Hepatocyte (in vitro differentiated cells): ENCODE results near the gene LIPC. TPM values are rescaled to one million over a fixed set of nuclear protein-coding genes. Genes with fewer than 3 reads are reported as not detected.

Source experiments
- DNase-seq: peaks from one replicate; pipeline ENCODE4 v3.0.0-alpha.2; 2016; ENCODE audit warnings: low spot score
- H2AFZ ChIP-seq: fragments of 200-600 bp; sonication (generic); 2 replicates; pipeline ENCODE4 v1.6.0; 2016; ENCODE audit warnings: antibody characterized with exemption, mild to moderate bottlenecking
- H3K27ac ChIP-seq: fragments of 200-600 bp; sonication (generic); 2 replicates; pipeline ENCODE4 v1.5.1; 2016; ENCODE audit warnings: mild to moderate bottlenecking
- H3K27me3 ChIP-seq: fragments of 200-600 bp; sonication (generic); 2 replicates; pipeline ENCODE4 v1.6.1; 2016
- H3K36me3 ChIP-seq: fragments of 200-600 bp; sonication (generic); replicated peaks from 2 replicates; pipeline ENCODE4 v1.5.1; 2016; ENCODE audit warnings: low read depth; ENCODE audit not compliant: insufficient read depth
- H3K4me1 ChIP-seq: fragments of 200-600 bp; sonication (generic); 2 replicates; pipeline ENCODE4 v1.5.1; 2016; ENCODE audit warnings: mild to moderate bottlenecking, moderate library complexity; ENCODE audit not compliant: insufficient read depth
- H3K4me2 ChIP-seq: fragments of 200-600 bp; sonication (generic); 2 replicates; pipeline ENCODE4 v1.6.0; 2016
- H3K4me3 ChIP-seq: fragments of 200-600 bp; sonication (generic); 2 replicates; pipeline ENCODE4 v1.5.1; 2016; ENCODE audit warnings: mild to moderate bottlenecking
- H3K79me2 ChIP-seq: fragments of 200-600 bp; sonication (generic); 2 replicates; pipeline ENCODE4 v1.6.0; 2017; ENCODE audit warnings: mild to moderate bottlenecking
- H3K9me2 ChIP-seq: fragments of 200-600 bp; sonication (generic); replicated peaks from 2 replicates; pipeline ENCODE4 v1.6.0; 2017; ENCODE audit warnings: mild to moderate bottlenecking; ENCODE audit not compliant: insufficient read depth
- H3K9me3 ChIP-seq: fragments of 200-600 bp; sonication (generic); 2 replicates; pipeline ENCODE4 v1.5.1; 2016; ENCODE audit warnings: low read depth, mild to moderate bottlenecking
- H4K20me1 ChIP-seq: fragments of 200-600 bp; sonication (generic); 2 replicates; pipeline ENCODE4 v1.6.0; 2016; ENCODE audit warnings: mild to moderate bottlenecking; ENCODE audit not compliant: insufficient read depth, poor library complexity, severe bottlenecking
- CTCF ChIP-seq: fragments of 200-600 bp; sonication (generic); IDR thresholded peaks from 2 replicates; pipeline ENCODE4 v1.5.1; 2016; ENCODE audit warnings: antibody characterized with exemption, mild to moderate bottlenecking; ENCODE audit not compliant: poor library complexity
- EZH2 ChIP-seq: fragments of 200-600 bp; sonication (generic); IDR thresholded peaks from 2 replicates; pipeline ENCODE4 v1.6.1; 2016; ENCODE audit warnings: antibody characterized with exemption, mild to moderate bottlenecking, borderline replicate concordance
- EZH2phosphoT487 ChIP-seq: fragments of 200-600 bp; sonication (generic); IDR thresholded peaks from one replicate; pipeline ENCODE4 v1.6.1; 2018; ENCODE audit warnings: antibody characterized with exemption, mild to moderate bottlenecking, low read depth, moderate library complexity; ENCODE audit not compliant: unreplicated experiment, severe bottlenecking
- WGBS: methylation state at CpG from one replicate; pipeline ENCODE4 v1.1.6; 2016; ENCODE audit warnings: low lambda C conversion rate; ENCODE audit errors: missing lambda C conversion rate; 5-methylcytosine and 5-hydroxymethylcytosine counted together
- polyA plus RNA-seq: library from polyadenylated mRNA; unstranded; fragments of >200 nt; fragmentation: Nextera tagmentation; extraction: Ambion mirVana; gene quantifications from 2 replicates; pipeline ENCODE4 v1.2.1, GENCODE V29; 2016
- total RNA-seq: library from RNA; depleted of rRNA; stranded (reverse); fragments of >200 nt; gene quantifications from 2 replicates; pipeline ENCODE4 v1.2.3, GENCODE V29; 2014

Gene LIPC
- total and polyA plus RNA-seq, 2 experiments from 2014 or later = 37.0 to 64.8 TPM

- Histone ChIP-seq H3K9me2 (no peaks in the 10 kb centered on the region), H3K4me1 (peaks cover 29% of the 10 kb centered on the region), H3K4me3 (no peak overlapping the region), H2AFZ (no peak overlapping the region), H3K4me2 (peak overlapping the region; percentile 15), H3K27me3 (no peaks in the 10 kb centered on the region), H3K27ac (peak overlapping the region; percentile 47), H3K79me2 (no peaks in the 10 kb centered on the region), H3K9me3 (no peaks in the 10 kb centered on the region), H3K36me3 (no peaks in the 10 kb centered on the region), H4K20me1 (no peaks in the 10 kb centered on the region)
- WGBS = 43% methylated on average over 12 of the region's 12 CpGs
- TF ChIP-seq EZH2phosphoT487 = no peak
- no peak for TF ChIP-seq CTCF
- no peak for TF ChIP-seq EZH2
- peak; percentile 53 for DNase-seq
Observed at GRCh38 chr15:58549013-58549784, 117.4 kb downstream of the LIPC start.

- 83% methylated on average over 7 of the region's 7 CpGs for WGBS
- Histone ChIP-seq H4K20me1 (no peaks in the 10 kb centered on the region), H3K27me3 (no peaks in the 10 kb centered on the region), H3K79me2 (no peaks in the 10 kb centered on the region), H3K4me1 (peaks cover 29% of the 10 kb centered on the region), H3K4me2 (peak overlapping the region; percentile 2), H3K9me2 (no peaks in the 10 kb centered on the region), H3K36me3 (no peaks in the 10 kb centered on the region), H2AFZ (no peak overlapping the region), H3K9me3 (no peaks in the 10 kb centered on the region), H3K4me3 (no peak overlapping the region), H3K27ac (peak overlapping the region; percentile 11)
- TF ChIP-seq EZH2phosphoT487 (no peak), EZH2 (no peak), CTCF (no peak)
- no peak for DNase-seq
Observed at GRCh38 chr15:58549785-58550074, 117.9 kb downstream of the LIPC start.

GRCh38 chr15:58551084-58551763 lies 119.4 kb downstream of the LIPC start:
- no peaks in the 10 kb centered on the region for H3K9me3 ChIP-seq
- WGBS = 84% methylated on average over 10 of the region's 10 CpGs
- TF ChIP-seq CTCF = no peak
- no peaks in the 10 kb centered on the region for H4K20me1 ChIP-seq
- no peak overlapping the region for H3K4me3 ChIP-seq
- no peak for DNase-seq
- H3K79me2 ChIP-seq = no peaks in the 10 kb centered on the region
- H3K36me3 ChIP-seq = no peaks in the 10 kb centered on the region
- no peaks in the 10 kb centered on the region for H3K9me2 ChIP-seq
- peak overlapping the region; percentile 39 for H3K4me2 ChIP-seq
- peak overlapping the region; percentile 22 for H2AFZ ChIP-seq
- H3K27me3 ChIP-seq = no peaks in the 10 kb centered on the region
- H3K27ac ChIP-seq = peak overlapping the region; percentile 72
- peaks cover 29% of the 10 kb centered on the region for H3K4me1 ChIP-seq
